Activated T-cell treated with anti-CD3 and anti-CD28 coated beads for 24 hours (primary cell): ENCODE results near the gene LTC4S.

Experiments
- DNase-seq: peaks from one replicate; pipeline ENCODE4 v3.0.0-alpha.2; 2020; ENCODE audit warnings: low read depth

Gene LTC4S

GRCh38 chr5:179812135-179812825 is 18.5 kb downstream of the LTC4S start:
- no peak for DNase-seq

- DNase-seq, result no peak
Observed at GRCh38 chr5:179812997-179813607, 19.3 kb downstream of the LTC4S start.

- no peak for DNase-seq
Observed at GRCh38 chr5:179814090-179814489, 20.3 kb downstream of the LTC4S start.

GRCh38 chr5:179815491-179816249 is 21.9 kb downstream of the LTC4S start:
- no peak for DNase-seq

GRCh38 chr5:179816401-179816795 is 22.6 kb downstream of the LTC4S start:
- DNase-seq, result no peak

GRCh38 chr5:179816796-179817469 is 23.1 kb downstream of the LTC4S start:
- DNase-seq, result no peak

- no peak for DNase-seq
Observed at GRCh38 chr5:179817470-179817840, 23.7 kb downstream of the LTC4S start.

- no peak for DNase-seq
Observed at GRCh38 chr5:179817890-179818745, 24.3 kb downstream of the LTC4S start.

GRCh38 chr5:179818746-179819295 is 25.0 kb downstream of the LTC4S start:
- DNase-seq, result peak; percentile 73

- no peak for DNase-seq
Observed at GRCh38 chr5:179819296-179820126, 25.7 kb downstream of the LTC4S start.

GRCh38 chr5:179820127-179820482 is 26.3 kb downstream of the LTC4S start:
- no peak for DNase-seq

GRCh38 chr5:179820483-179821297 is 26.9 kb downstream of the LTC4S start, which contains the start of gene SQSTM1:
TSS of gene SQSTM1 (plus strand) at chr5:179820905. CDS start at chr5:179820937, 32 bp downstream.
- DNase-seq, result peak; percentile 82

GRCh38 chr5:179821298-179822058 is 27.7 kb downstream of the LTC4S start:
- DNase-seq, result peak; percentile 75

- DNase-seq, result no peak
Observed at GRCh38 chr5:179822059-179822432, 28.3 kb downstream of the LTC4S start.

GRCh38 chr5:179822444-179822990 is 28.7 kb downstream of the LTC4S start:
- no peak for DNase-seq

- no peak for DNase-seq
Observed at GRCh38 chr5:179823937-179824744, 30.4 kb downstream of the LTC4S start.

- DNase-seq, result no peak
Observed at GRCh38 chr5:179824745-179825112, 30.9 kb downstream of the LTC4S start.
